Measurements from ENCODE around the gene ETHE1.

The ETHE1 gene

GRCh38 chr19:43461303-43461702 lies 65.7 kb downstream of the ETHE1 start:
- DNase-seq, result no peak
- no peak overlapping the region for H3K23ac ChIP-seq (ENCODE audit: low read length in 2 of 2)
- H2BK5ac ChIP-seq (ENCODE audit: low read depth, low read length, poor library complexity, severe bottlenecking), result no peak overlapping the region
- H2BK15ac ChIP-seq (ENCODE audit: low read depth, poor library complexity, severe bottlenecking), result no peak overlapping the region
- no peak overlapping the region for H2BK120ac ChIP-seq (ENCODE audit: low read depth, low read length)
- H3K4ac ChIP-seq (ENCODE audit: low read depth in 1 of 2, low read length in 2 of 2), result no peak overlapping the region
- no peak overlapping the region for H3K4me2 ChIP-seq (ENCODE audit: low read length, poor library complexity, severe bottlenecking)
- no peak overlapping the region for H3K9ac ChIP-seq (ENCODE audit: low read length)
- H3K14ac ChIP-seq (ENCODE audit: low read length in 2 of 2), result no peak overlapping the region
- WGBS, result 90% methylated on average over 12 of the region's 12 CpGs
- H3K4me1 ChIP-seq (ENCODE audit: control insufficient read depth, insufficient read depth, low read depth, low read length), result peaks cover 18% of the 10 kb centered on the region
- H3K4me3 ChIP-seq (ENCODE audit: insufficient read depth in 1 of 2, low read depth in 1 of 2, low read length in 2 of 2), result no peak overlapping the region
- H3K27me3 ChIP-seq (ENCODE audit: control insufficient read depth in 1 of 2, insufficient read depth in 1 of 2, low read length in 2 of 2), result peaks cover 22 to 31% of the 10 kb centered on the region in 2 experiments
- H4K8ac ChIP-seq (ENCODE audit: low read length), result no peak overlapping the region
- no peak overlapping the region for H3K18ac ChIP-seq (ENCODE audit: low read depth in 1 of 2, low read length in 2 of 2)
- no peaks in the 10 kb centered on the region for H3K9me3 ChIP-seq (ENCODE audit: control insufficient read depth, low read length)
- no peak overlapping the region for H2BK12ac ChIP-seq (ENCODE audit: low read length in 2 of 2)
- H3K79me1 ChIP-seq (replicated peaks; ENCODE audit: low read length, poor library complexity, severe bottlenecking), result no peaks in the 10 kb centered on the region
- H3K27ac ChIP-seq (ENCODE audit: low read length, poor library complexity, severe bottlenecking), result no peak overlapping the region
- no peak overlapping the region for H4K91ac ChIP-seq (ENCODE audit: low read length)
- H3K36me3 ChIP-seq (ENCODE audit: control insufficient read depth in 1 of 2, insufficient read depth in 2 of 2, low read depth in 1 of 2, low read length in 2 of 2), result no peaks in the 10 kb centered on the region
- no peak overlapping the region for H2AFZ ChIP-seq (ENCODE audit: low read depth, low read length)
- H2AK5ac ChIP-seq (ENCODE audit: low read length, severe bottlenecking), result no peak overlapping the region

GRCh38 chr19:43460362-43461016 lies 66.5 kb downstream of the ETHE1 start:
- no peak overlapping the region for H2BK5ac ChIP-seq (ENCODE audit: low read depth, low read length, poor library complexity, severe bottlenecking)
- no peak overlapping the region for H3K14ac ChIP-seq (ENCODE audit: low read length in 2 of 2)
- no peak overlapping the region for H2BK15ac ChIP-seq (ENCODE audit: low read depth, poor library complexity, severe bottlenecking)
- peaks cover 22 to 33% of the 10 kb centered on the region in 2 experiments for H3K27me3 ChIP-seq (ENCODE audit: control insufficient read depth in 1 of 2, insufficient read depth in 1 of 2, low read length in 2 of 2)
- no peak overlapping the region for H2BK12ac ChIP-seq (ENCODE audit: low read length in 2 of 2)
- peaks cover 17% of the 10 kb centered on the region for H3K4me1 ChIP-seq (ENCODE audit: control insufficient read depth, insufficient read depth, low read depth, low read length)
- no peak for DNase-seq
- no peak overlapping the region for H3K4me2 ChIP-seq (ENCODE audit: low read length, poor library complexity, severe bottlenecking)
- no peak overlapping the region for H3K4ac ChIP-seq (ENCODE audit: low read depth in 1 of 2, low read length in 2 of 2)
- H3K9ac ChIP-seq (ENCODE audit: low read length), result no peak overlapping the region
- H3K9me3 ChIP-seq (ENCODE audit: control insufficient read depth, low read length), result no peaks in the 10 kb centered on the region
- H3K4me3 ChIP-seq (ENCODE audit: insufficient read depth in 1 of 2, low read depth in 1 of 2, low read length in 2 of 2), result no peak overlapping the region
- no peaks in the 10 kb centered on the region for H3K79me1 ChIP-seq (replicated peaks; ENCODE audit: low read length, poor library complexity, severe bottlenecking)
- H2AK5ac ChIP-seq (ENCODE audit: low read length, severe bottlenecking), result no peak overlapping the region
- H3K36me3 ChIP-seq (ENCODE audit: control insufficient read depth in 1 of 2, insufficient read depth in 2 of 2, low read depth in 1 of 2, low read length in 2 of 2), result no peaks in the 10 kb centered on the region
- 82% methylated on average over 15 of the region's 16 CpGs for WGBS
- no peak overlapping the region for H4K8ac ChIP-seq (ENCODE audit: low read length)
- no peak overlapping the region for H3K18ac ChIP-seq (ENCODE audit: low read depth in 1 of 2, low read length in 2 of 2)
- no peak overlapping the region for H4K91ac ChIP-seq (ENCODE audit: low read length)
- no peak overlapping the region for H2BK120ac ChIP-seq (ENCODE audit: low read depth, low read length)
- H2AFZ ChIP-seq (ENCODE audit: low read depth, low read length), result no peak overlapping the region
- H3K23ac ChIP-seq (ENCODE audit: low read length in 2 of 2), result no peak overlapping the region
- H3K27ac ChIP-seq (ENCODE audit: low read length, poor library complexity, severe bottlenecking), result no peak overlapping the region

GRCh38 chr19:43457809-43458208 lies 69.2 kb downstream of the ETHE1 start:
- Histone ChIP-seq H2BK15ac (ENCODE audit: low read depth, poor library complexity, severe bottlenecking) (no peak overlapping the region), H3K36me3 (ENCODE audit: control insufficient read depth in 1 of 2, insufficient read depth in 2 of 2, low read depth in 1 of 2, low read length in 2 of 2) (no peaks in the 10 kb centered on the region), H2AFZ (ENCODE audit: low read depth, low read length) (no peak overlapping the region), H3K14ac (ENCODE audit: low read length in 2 of 2) (no peak overlapping the region), H3K4me2 (ENCODE audit: low read length, poor library complexity, severe bottlenecking) (no peak overlapping the region), H2BK120ac (ENCODE audit: low read depth, low read length) (no peak overlapping the region), H3K9me3 (ENCODE audit: control insufficient read depth, low read length) (no peaks in the 10 kb centered on the region), H4K8ac (ENCODE audit: low read length) (no peak overlapping the region), H3K27me3 (ENCODE audit: control insufficient read depth in 1 of 2, insufficient read depth in 1 of 2, low read length in 2 of 2) (peaks cover 26 to 36% of the 10 kb centered on the region in 2 experiments), H3K18ac (ENCODE audit: low read depth in 1 of 2, low read length in 2 of 2) (no peak overlapping the region), H3K27ac (ENCODE audit: low read length, poor library complexity, severe bottlenecking) (no peak overlapping the region), H3K4ac (ENCODE audit: low read depth in 1 of 2, low read length in 2 of 2) (no peak overlapping the region), H4K91ac (ENCODE audit: low read length) (no peak overlapping the region), H3K79me1 (replicated peaks; ENCODE audit: low read length, poor library complexity, severe bottlenecking) (no peaks in the 10 kb centered on the region), H3K9ac (ENCODE audit: low read length) (no peak overlapping the region), H2AK5ac (ENCODE audit: low read length, severe bottlenecking) (no peak overlapping the region), H3K23ac (ENCODE audit: low read length in 2 of 2) (no peak overlapping the region), H2BK12ac (ENCODE audit: low read length in 2 of 2) (no peak overlapping the region), H2BK5ac (ENCODE audit: low read depth, low read length, poor library complexity, severe bottlenecking) (no peak overlapping the region), H3K4me3 (ENCODE audit: insufficient read depth in 1 of 2, low read depth in 1 of 2, low read length in 2 of 2) (no peak overlapping the region), H3K4me1 (ENCODE audit: control insufficient read depth, insufficient read depth, low read depth, low read length) (peaks cover under 1% of the 10 kb centered on the region)
- WGBS, result 84% methylated on average over 4 of the region's 4 CpGs
- no peak for DNase-seq
